Muscle layer of colon (tissue), 2 donors: ENCODE data around the gene ARL6IP5.

ENCODE experiments used
- H3K27ac ChIP-seq: one replicate; pipeline ENCODE4 v1.7.0; 2013; ENCODE audit warnings: low read depth, mild to moderate bottlenecking, low read length, moderate library complexity
- H3K27me3 ChIP-seq, 2 donors: one replicate each; pipeline ENCODE4 v1.7.0; 2013; ENCODE audit warnings: low read length in 2 of 2, mild to moderate bottlenecking in 2 of 2; ENCODE audit not compliant: insufficient read depth in 2 of 2, control insufficient read depth in 1 of 2
- H3K36me3 ChIP-seq: one replicate; pipeline ENCODE4 v1.7.0; 2013; ENCODE audit warnings: mild to moderate bottlenecking, low read length; ENCODE audit not compliant: insufficient read depth
- H3K4me1 ChIP-seq: one replicate; pipeline ENCODE4 v1.7.0; 2013; ENCODE audit warnings: mild to moderate bottlenecking, low read length; ENCODE audit not compliant: insufficient read depth
- H3K4me3 ChIP-seq, 2 donors: one replicate each; pipeline ENCODE4 v1.7.0; 2013; ENCODE audit warnings: low read length in 2 of 2, low read depth in 1 of 2, mild to moderate bottlenecking in 1 of 2, moderate library complexity in 1 of 2
- H3K9ac ChIP-seq: one replicate; pipeline ENCODE4 v1.7.0; 2013; ENCODE audit warnings: low read length
- H3K9me3 ChIP-seq: one replicate; pipeline ENCODE4 v1.7.0; 2013; ENCODE audit warnings: mild to moderate bottlenecking, low read length
- donor health status: abdominal sarcoma.
- donor health status: Adenocarcinoma of cecum.

The ARL6IP5 gene

GRCh38 chr3:69121513-69121912 lies 36.8 kb downstream of the ARL6IP5 start:
- Histone ChIP-seq H3K27me3 (no peaks in the 10 kb centered on the region), H3K36me3 (no peaks in the 10 kb centered on the region), H3K9ac (no peak overlapping the region), H3K27ac (no peak overlapping the region), H3K4me3 (no peak overlapping the region), H3K4me1 (no peaks in the 10 kb centered on the region), H3K9me3 (no peaks in the 10 kb centered on the region)

GRCh38 chr3:69121950-69122349 lies 37.2 kb downstream of the ARL6IP5 start:
- Histone ChIP-seq H3K9me3 (no peaks in the 10 kb centered on the region), H3K27me3 (no peaks in the 10 kb centered on the region), H3K27ac (no peak overlapping the region), H3K9ac (no peak overlapping the region), H3K4me3 (no peak overlapping the region), H3K36me3 (no peaks in the 10 kb centered on the region), H3K4me1 (no peaks in the 10 kb centered on the region)

DNA sequence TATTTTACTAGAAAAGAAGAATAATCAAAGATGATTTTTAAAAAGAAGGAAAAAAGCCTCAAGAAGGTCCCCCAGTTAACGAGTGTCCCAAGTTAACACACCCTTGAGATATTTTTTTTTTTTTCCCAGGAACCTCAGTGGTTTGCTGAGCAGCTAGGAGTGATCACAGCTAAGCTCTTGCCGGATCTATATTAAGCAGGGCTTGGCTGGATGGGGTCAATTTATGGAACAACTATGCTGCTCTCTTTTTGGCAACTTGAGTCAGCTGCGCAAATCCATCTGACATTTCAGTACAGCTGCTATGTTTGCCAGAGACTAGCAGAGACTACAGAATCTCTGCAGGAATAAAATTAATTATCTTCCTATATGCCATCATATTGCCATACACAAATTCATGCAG lies 37.7 kb downstream of the ARL6IP5 start, which contains the start of gene LMOD3:
LMOD3 (minus strand) TSS at position 193 of the 400 bp plus-strand sequence. CDS start 209 bp downstream, outside the sequence.
- no peaks in the 10 kb centered on the region for H3K9me3 ChIP-seq
- no peaks in the 10 kb centered on the region for H3K36me3 ChIP-seq
- H3K27ac ChIP-seq, result no peak within 1 kb of the TSS
- no peak within 1 kb of the TSS for H3K9ac ChIP-seq
- no peaks in the 10 kb centered on the region for H3K27me3 ChIP-seq
- H3K4me1 ChIP-seq, result no peaks in the 10 kb centered on the region
- H3K4me3 ChIP-seq, result no peak within 1 kb of the TSS

DNA sequence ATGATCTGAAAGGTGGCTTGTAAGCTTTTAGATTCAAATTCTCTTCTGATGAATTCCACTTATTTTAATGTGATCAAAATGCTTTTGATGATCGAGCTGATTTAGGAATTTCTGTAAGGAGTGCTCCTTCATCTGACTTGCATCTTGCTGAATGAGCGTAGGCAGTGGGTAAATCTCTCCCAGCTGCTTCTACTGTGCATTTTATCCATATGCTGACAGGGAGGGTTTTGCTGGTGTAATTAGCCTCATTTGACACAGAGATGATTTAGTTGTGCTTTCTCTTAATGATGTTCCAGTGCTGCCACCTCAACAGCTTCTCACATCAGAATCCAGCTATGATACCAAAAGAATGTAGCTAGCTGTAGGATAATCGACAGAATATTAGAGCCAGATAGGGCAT lies 41.5 kb downstream of the ARL6IP5 start:
- Histone ChIP-seq H3K9ac (no peak overlapping the region), H3K27ac (no peak overlapping the region), H3K27me3 (no peaks in the 10 kb centered on the region), H3K36me3 (no peaks in the 10 kb centered on the region), H3K4me1 (no peaks in the 10 kb centered on the region), H3K4me3 (no peak overlapping the region), H3K9me3 (no peaks in the 10 kb centered on the region)

DNA sequence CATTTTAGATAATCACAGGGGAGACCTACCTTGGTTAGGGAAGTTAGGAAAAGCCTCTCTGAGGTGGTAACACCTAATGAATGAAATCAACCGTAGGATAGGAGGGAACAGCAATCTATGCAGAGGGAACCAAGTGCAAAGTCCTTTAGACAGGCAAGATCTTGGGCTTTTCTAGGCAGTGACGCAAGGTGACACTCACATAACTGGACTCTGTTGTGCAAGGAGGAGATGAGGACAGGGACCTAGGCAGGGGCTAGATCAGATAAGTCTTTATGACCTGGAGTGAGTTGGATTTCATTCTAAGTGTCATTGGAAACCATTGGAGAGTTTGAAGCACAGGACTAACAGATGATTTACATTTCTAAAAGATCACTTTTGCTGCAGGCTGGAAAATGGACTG lies 42.3 kb downstream of the ARL6IP5 start:
- Histone ChIP-seq H3K27me3 (no peaks in the 10 kb centered on the region), H3K27ac (no peak overlapping the region), H3K4me3 (no peak overlapping the region), H3K9me3 (no peaks in the 10 kb centered on the region), H3K9ac (no peak overlapping the region), H3K36me3 (no peaks in the 10 kb centered on the region), H3K4me1 (no peaks in the 10 kb centered on the region)

- H3K9ac ChIP-seq, result no peak overlapping the region
- no peaks in the 10 kb centered on the region for H3K4me1 ChIP-seq
- H3K4me3 ChIP-seq, result no peak overlapping the region
- no peaks in the 10 kb centered on the region for H3K9me3 ChIP-seq
- no peak overlapping the region for H3K27ac ChIP-seq
- no peaks in the 10 kb centered on the region for H3K36me3 ChIP-seq
- H3K27me3 ChIP-seq, result no peaks in the 10 kb centered on the region
Measured at GRCh38 chr3:69128509-69128908, 43.8 kb downstream of the ARL6IP5 start.

GRCh38 chr3:69129531-69129930 lies 44.8 kb downstream of the ARL6IP5 start:
- Histone ChIP-seq H3K4me1 (no peaks in the 10 kb centered on the region), H3K27me3 (no peaks in the 10 kb centered on the region), H3K4me3 (no peak overlapping the region), H3K9ac (no peak overlapping the region), H3K9me3 (no peaks in the 10 kb centered on the region), H3K36me3 (no peaks in the 10 kb centered on the region), H3K27ac (no peak overlapping the region)

GRCh38 chr3:69130689-69131088 lies 46.0 kb downstream of the ARL6IP5 start:
- Histone ChIP-seq H3K9me3 (no peaks in the 10 kb centered on the region), H3K4me1 (no peaks in the 10 kb centered on the region), H3K27ac (no peak overlapping the region), H3K4me3 (no peak overlapping the region), H3K9ac (no peak overlapping the region), H3K27me3 (no peaks in the 10 kb centered on the region), H3K36me3 (no peaks in the 10 kb centered on the region)

GRCh38 chr3:69137005-69137404 lies 52.3 kb downstream of the ARL6IP5 start:
- Histone ChIP-seq H3K27me3 (no peaks in the 10 kb centered on the region), H3K9ac (no peak overlapping the region), H3K36me3 (no peaks in the 10 kb centered on the region), H3K27ac (no peak overlapping the region), H3K4me3 (no peak overlapping the region), H3K4me1 (no peaks in the 10 kb centered on the region), H3K9me3 (no peaks in the 10 kb centered on the region)

GRCh38 chr3:69137412-69137811 lies 52.7 kb downstream of the ARL6IP5 start:
- H3K27ac ChIP-seq, result no peak overlapping the region
- H3K9ac ChIP-seq, result no peak overlapping the region
- H3K4me1 ChIP-seq, result no peaks in the 10 kb centered on the region
- H3K27me3 ChIP-seq, result no peaks in the 10 kb centered on the region
- no peaks in the 10 kb centered on the region for H3K36me3 ChIP-seq
- H3K9me3 ChIP-seq, result no peaks in the 10 kb centered on the region
- no peak overlapping the region for H3K4me3 ChIP-seq

GRCh38 chr3:69141313-69141712 lies 56.6 kb downstream of the ARL6IP5 start:
- H3K27me3 ChIP-seq, result no peaks in the 10 kb centered on the region
- H3K9ac ChIP-seq, result no peak overlapping the region
- no peaks in the 10 kb centered on the region for H3K36me3 ChIP-seq

GRCh38 chr3:69142090-69142489 lies 57.4 kb downstream of the ARL6IP5 start:
- no peaks in the 10 kb centered on the region for H3K36me3 ChIP-seq
- no peaks in the 10 kb centered on the region for H3K4me1 ChIP-seq
- H3K9ac ChIP-seq, result no peak overlapping the region
- no peaks in the 10 kb centered on the region for H3K9me3 ChIP-seq
- H3K27ac ChIP-seq, result no peak overlapping the region
- H3K27me3 ChIP-seq, result no peaks in the 10 kb centered on the region
- H3K4me3 ChIP-seq, result no peak overlapping the region

More at GRCh38 chr3:69141313-69141712, 56.6 kb downstream of the ARL6IP5 start:
- H3K27ac ChIP-seq, result no peak overlapping the region
- no peaks in the 10 kb centered on the region for H3K9me3 ChIP-seq
- H3K4me1 ChIP-seq, result no peaks in the 10 kb centered on the region
- H3K4me3 ChIP-seq, result no peak overlapping the region
